Measurements from ENCODE around the gene TGM1. TPM values are rescaled to one million over a fixed set of nuclear protein-coding genes. Genes with fewer than 3 reads are reported as not detected.

TGM1 gene
- total RNA-seq, 4 donors from 2014 or later: 566 to 1,879 (median 1,037) TPM

- intact Hi-C loops (cut with DNase I): no loop called here
- WGBS, 2 donors: 85% methylated on average over 3 of the region's 3 CpGs; no CpG with 5 or more reads in 1 of the 2 donors
- H3K36me3 ChIP-seq: peaks cover 22 to 83% (median 24%) of the 10 kb centered on the region in 3 donors
Observed at GRCh38 chr14:24291446-24292117, 28.6 kb upstream of the TGM1 start.

GRCh38 chr14:24290746-24291145 is 27.8 kb upstream of the TGM1 start:
- Histone ChIP-seq H3K4me1 (peaks cover 5 to 18% (median 5%) of the 10 kb centered on the region in 3 donors), H3K27me3 (no peaks in the 10 kb centered on the region), H3K27ac (no peak overlapping the region), H3K4me3 (no peak overlapping the region), H3K36me3 (peaks cover 22 to 74% (median 24%) of the 10 kb centered on the region in 3 donors), H3K9me3 (no peaks in the 10 kb centered on the region)
- DNase-seq: no peak
- intact Hi-C loops (cut with DNase I): no loop called here
- TF ChIP-seq CTCF (IDR thresholded peaks at IDR 0.05) (no peak), POLR2A (IDR thresholded peaks at IDR 0.05) (no peak)
- WGBS, 2 donors: 83 to 84% methylated on average over 9 of the region's 9 CpGs

More at GRCh38 chr14:24291446-24292117, 28.6 kb upstream of the TGM1 start:
- H3K9me3 ChIP-seq: no peaks in the 10 kb centered on the region
- no peaks in the 10 kb centered on the region for H3K27me3 ChIP-seq
- no peak overlapping the region for H3K4me3 ChIP-seq
- DNase-seq: no peak
- H3K27ac ChIP-seq: no peak overlapping the region
- no peak for TF ChIP-seq POLR2A (IDR thresholded peaks at IDR 0.05)
- no peak for TF ChIP-seq CTCF (IDR thresholded peaks at IDR 0.05)
- peaks cover 0 to 15% (median under 1%) of the 10 kb centered on the region in 3 donors for H3K4me1 ChIP-seq

GRCh38 chr14:24289649-24290280 is 26.8 kb upstream of the TGM1 start:
- 57 to 81% methylated on average over 4 to 5 of the region's 6 CpGs for WGBS, 2 donors
- no peaks in the 10 kb centered on the region for H3K9me3 ChIP-seq
- peaks cover 6 to 28% (median 8%) of the 10 kb centered on the region in 3 donors for H3K4me1 ChIP-seq
- intact Hi-C loops (cut with DNase I): no loop called here
- no peaks in the 10 kb centered on the region for H3K27me3 ChIP-seq
- H3K4me3 ChIP-seq: no peak overlapping the region
- DNase-seq: no peak
- H3K27ac ChIP-seq: no peak overlapping the region
- TF ChIP-seq CTCF (IDR thresholded peaks at IDR 0.05): no peak
- TF ChIP-seq POLR2A (IDR thresholded peaks at IDR 0.05): no peak
- H3K36me3 ChIP-seq: peaks cover 22 to 65% (median 24%) of the 10 kb centered on the region in 3 donors

- H3K27ac ChIP-seq: peak overlapping the region in 2 of 4 donors; percentile 1 to 23
- no peaks in the 10 kb centered on the region for H3K9me3 ChIP-seq
- no peaks in the 10 kb centered on the region for H3K27me3 ChIP-seq
- H3K4me3 ChIP-seq: no peak overlapping the region
- 87 to 90% methylated on average over 3 to 5 of the region's 5 CpGs for WGBS, 2 donors
- H3K36me3 ChIP-seq: peaks cover 16 to 37% (median 22%) of the 10 kb centered on the region in 3 donors
- H3K4me1 ChIP-seq: peaks cover 13 to 54% (median 17%) of the 10 kb centered on the region in 3 donors
- DNase-seq: no peak
- intact Hi-C loops (cut with DNase I): no loop called here
- TF ChIP-seq CTCF (IDR thresholded peaks at IDR 0.05): no peak
- TF ChIP-seq POLR2A (IDR thresholded peaks at IDR 0.05): no peak
Observed at GRCh38 chr14:24286996-24287395, 24.0 kb upstream of the TGM1 start.

GRCh38 chr14:24285351-24285750 is 22.4 kb upstream of the TGM1 start:
- no peak overlapping the region for H3K4me3 ChIP-seq
- H3K4me1 ChIP-seq: peaks cover 17 to 71% (median 24%) of the 10 kb centered on the region in 3 donors
- no peaks in the 10 kb centered on the region for H3K27me3 ChIP-seq
- no peak for DNase-seq
- intact Hi-C loops (cut with DNase I): no loop called here
- TF ChIP-seq POLR2A (IDR thresholded peaks at IDR 0.05) (no peak), CTCF (IDR thresholded peaks at IDR 0.05) (no peak)
- H3K36me3 ChIP-seq: peaks cover 2 to 20% (median 7%) of the 10 kb centered on the region in 3 donors
- WGBS, 2 donors: 38 to 60% methylated on average over 3 to 4 of the region's 4 CpGs
- no peaks in the 10 kb centered on the region for H3K9me3 ChIP-seq
- H3K27ac ChIP-seq: peak overlapping the region; percentile 21 to 76 (median 55)
